Cardiac muscle cell (in vitro differentiated cells and primary cell): ENCODE measurements around the gene ATP5PB. TPM values are rescaled to one million over a fixed set of nuclear protein-coding genes. Genes with fewer than 3 reads are reported as not detected.
A peak's percentile ranks its signal among the peaks of the same experiment; 100 is the strongest.

Source experiments
- DNase-seq, 2 donors: peaks; one replicate each; pipeline versions ENCODE4 v3.0.0 to v3.0.0-alpha.2; 2010 to 2017; ENCODE audit warnings: low read depth in 1 of 2, low spot score in 1 of 2
- H3K27ac ChIP-seq: fragments of 200-600 bp; sonication (generic); 2 replicates; pipeline ENCODE4 v1.5.1; 2016
- H3K27me3 ChIP-seq: fragments of 200-600 bp; sonication (generic); 2 replicates; pipeline ENCODE4 v1.6.0; 2016; ENCODE audit warnings: control low read depth
- H3K36me3 ChIP-seq: fragments of 200-600 bp; sonication (generic); 2 replicates; pipeline ENCODE4 v1.5.1; 2016; ENCODE audit warnings: control low read depth
- H3K4me1 ChIP-seq: fragments of 200-600 bp; sonication (generic); 2 replicates; pipeline ENCODE4 v1.8.1; 2017; ENCODE audit warnings: low read depth, mild to moderate bottlenecking, mixed run types
- H3K4me3 ChIP-seq: fragments of 200-600 bp; sonication (generic); 2 replicates; pipeline ENCODE4 v1.5.1; 2016; ENCODE audit warnings: mild to moderate bottlenecking
- H3K9me3 ChIP-seq: fragments of 200-600 bp; sonication (generic); 2 replicates; pipeline ENCODE4 v1.5.1; 2017; ENCODE audit warnings: low read depth, mild to moderate bottlenecking, control low read depth
- polyA plus RNA-seq: library from polyadenylated mRNA; unstranded; fragments of >200 nt; fragmentation: Nextera tagmentation; extraction: Ambion mirVana; gene quantifications from 2 replicates; pipeline ENCODE4 v1.2.1, GENCODE V29; 2016
- total RNA-seq: library from RNA; depleted of rRNA; stranded (reverse); fragments of >200 nt; gene quantifications from 2 replicates; pipeline ENCODE4 v1.2.3, GENCODE V29; 2016
- TF ChIP-seq, protein P1 (sequence below): IDR thresholded peaks from 2 replicates; pipeline ENCODE4 v1.5.1; 2012; ENCODE audit warnings: low read depth, mild to moderate bottlenecking, low read length

ATP5PB gene
- total and polyA plus RNA-seq, 2 experiments from 2014 or later, result 247 to 601 TPM

DNA sequence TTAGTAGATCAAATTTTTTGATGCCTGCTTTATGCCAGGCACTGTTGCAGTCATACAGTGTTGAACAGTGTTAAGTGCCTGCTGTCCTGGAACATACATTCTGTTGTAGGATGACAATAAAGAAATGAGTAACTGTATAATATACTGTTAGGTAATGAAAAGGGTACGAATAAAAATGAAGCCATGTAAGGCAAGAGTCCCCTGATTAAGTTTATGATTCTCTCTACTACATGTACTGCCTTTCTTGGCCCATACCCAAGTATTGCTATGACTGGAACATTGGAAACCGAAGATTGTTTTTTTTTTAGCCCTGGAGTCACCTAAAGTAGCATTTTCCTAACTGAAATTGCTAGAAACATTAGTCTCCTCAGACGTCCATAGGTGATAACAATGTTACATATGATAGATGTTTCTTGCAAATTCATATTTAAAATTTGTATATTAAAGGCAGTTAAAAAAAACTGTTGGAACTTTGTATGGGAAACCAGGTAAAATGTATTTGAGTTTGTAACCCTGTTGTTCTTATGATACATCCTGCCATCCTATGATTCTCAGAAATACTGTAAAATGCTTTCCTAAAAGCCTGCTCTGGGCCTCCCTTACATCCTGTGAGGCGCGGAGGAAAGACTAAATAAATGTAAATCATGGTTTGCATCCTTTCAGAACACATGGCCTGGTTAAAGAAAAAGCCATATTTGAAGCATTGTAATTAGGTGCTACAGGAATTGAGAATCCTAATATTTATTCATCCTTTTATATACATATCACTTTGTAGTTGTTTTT lies 5.8 kb downstream of the ATP5PB start:
- Histone ChIP-seq H3K9me3 (no peaks in the 10 kb centered on the region), H3K27me3 (no peaks in the 10 kb centered on the region), H3K4me1 (peaks cover 18% of the 10 kb centered on the region), H3K27ac (no peak overlapping the region), H3K36me3 (peaks cover 56% of the 10 kb centered on the region), H3K4me3 (no peak overlapping the region)
- no peak for DNase-seq
- TF ChIP-seq, protein P1, sequence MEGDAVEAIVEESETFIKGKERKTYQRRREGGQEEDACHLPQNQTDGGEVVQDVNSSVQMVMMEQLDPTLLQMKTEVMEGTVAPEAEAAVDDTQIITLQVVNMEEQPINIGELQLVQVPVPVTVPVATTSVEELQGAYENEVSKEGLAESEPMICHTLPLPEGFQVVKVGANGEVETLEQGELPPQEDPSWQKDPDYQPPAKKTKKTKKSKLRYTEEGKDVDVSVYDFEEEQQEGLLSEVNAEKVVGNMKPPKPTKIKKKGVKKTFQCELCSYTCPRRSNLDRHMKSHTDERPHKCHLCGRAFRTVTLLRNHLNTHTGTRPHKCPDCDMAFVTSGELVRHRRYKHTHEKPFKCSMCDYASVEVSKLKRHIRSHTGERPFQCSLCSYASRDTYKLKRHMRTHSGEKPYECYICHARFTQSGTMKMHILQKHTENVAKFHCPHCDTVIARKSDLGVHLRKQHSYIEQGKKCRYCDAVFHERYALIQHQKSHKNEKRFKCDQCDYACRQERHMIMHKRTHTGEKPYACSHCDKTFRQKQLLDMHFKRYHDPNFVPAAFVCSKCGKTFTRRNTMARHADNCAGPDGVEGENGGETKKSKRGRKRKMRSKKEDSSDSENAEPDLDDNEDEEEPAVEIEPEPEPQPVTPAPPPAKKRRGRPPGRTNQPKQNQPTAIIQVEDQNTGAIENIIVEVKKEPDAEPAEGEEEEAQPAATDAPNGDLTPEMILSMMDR, result no peak

GRCh38 chr1:111455642-111456031 lies 6.4 kb downstream of the ATP5PB start:
- H3K27ac ChIP-seq, result no peak overlapping the region
- TF ChIP-seq, protein P1, result no peak
- no peak for DNase-seq
- no peaks in the 10 kb centered on the region for H3K27me3 ChIP-seq
- no peak overlapping the region for H3K4me3 ChIP-seq
- H3K9me3 ChIP-seq, result no peaks in the 10 kb centered on the region
- peaks cover 12% of the 10 kb centered on the region for H3K4me1 ChIP-seq
- H3K36me3 ChIP-seq, result peaks cover 60% of the 10 kb centered on the region

GRCh38 chr1:111461765-111462164 lies 12.5 kb downstream of the ATP5PB start:
- Histone ChIP-seq H3K36me3 (peaks cover 58% of the 10 kb centered on the region), H3K4me1 (no peaks in the 10 kb centered on the region), H3K4me3 (no peak overlapping the region), H3K27ac (no peak overlapping the region), H3K27me3 (no peaks in the 10 kb centered on the region), H3K9me3 (no peaks in the 10 kb centered on the region)
- no peak for DNase-seq
- TF ChIP-seq, protein P1, result no peak

GRCh38 chr1:111462370-111463028 lies 13.2 kb downstream of the ATP5PB start:
- TF ChIP-seq, protein P1, result no peak
- DNase-seq, result no peak
- H3K36me3 ChIP-seq, result peaks cover 50% of the 10 kb centered on the region
- H3K27me3 ChIP-seq, result no peaks in the 10 kb centered on the region
- no peak overlapping the region for H3K4me3 ChIP-seq
- no peaks in the 10 kb centered on the region for H3K9me3 ChIP-seq
- H3K27ac ChIP-seq, result no peak overlapping the region
- no peaks in the 10 kb centered on the region for H3K4me1 ChIP-seq

DNA sequence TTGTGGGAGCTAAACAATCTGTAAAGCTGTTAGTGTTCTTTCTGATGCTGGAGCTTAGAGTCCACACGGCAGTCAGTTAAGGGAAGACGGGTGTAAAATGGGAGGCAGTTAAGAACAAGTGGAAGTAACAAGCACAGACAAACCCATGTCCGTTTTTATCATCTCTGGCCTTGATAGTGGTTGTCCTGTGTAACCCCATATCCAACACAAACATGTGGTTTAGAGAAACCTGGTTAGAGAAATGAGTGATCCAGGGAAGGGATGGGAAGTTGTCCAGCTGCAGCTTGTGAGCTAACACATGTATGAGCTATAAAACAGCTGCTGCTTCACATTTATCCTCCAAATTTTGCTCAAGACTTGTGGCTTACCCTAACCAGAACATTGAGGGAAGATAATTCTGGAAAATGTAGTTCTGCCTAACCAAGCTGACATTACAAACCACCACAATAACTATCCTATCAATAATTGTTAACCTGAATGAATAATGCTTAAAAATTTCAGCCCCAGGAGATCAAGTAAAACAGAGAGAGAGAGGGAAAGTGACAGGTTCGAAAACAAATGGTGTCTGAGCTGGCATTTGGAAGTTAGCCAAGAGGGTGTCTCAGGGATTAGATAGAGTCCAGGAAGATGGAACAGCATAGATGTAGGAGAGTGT lies 13.9 kb downstream of the ATP5PB start:
- DNase-seq, result peak in 1 of 2 donors; percentile 60
- H3K4me1 ChIP-seq, result no peaks in the 10 kb centered on the region
- TF ChIP-seq, protein P1, result no peak
- no peaks in the 10 kb centered on the region for H3K27me3 ChIP-seq
- H3K4me3 ChIP-seq, result no peak overlapping the region
- H3K9me3 ChIP-seq, result no peaks in the 10 kb centered on the region
- H3K27ac ChIP-seq, result no peak overlapping the region
- H3K36me3 ChIP-seq, result peaks cover 44% of the 10 kb centered on the region
